Measurements from ENCODE around the gene PHRF1.

Gene PHRF1

GRCh38 chr11:538431-539051 lies 37.7 kb upstream of the PHRF1 start:
- Histone ChIP-seq H3K9me2 (replicated peaks; ENCODE audit: insufficient read depth, low read length) (no peaks in the 10 kb centered on the region), H3K27ac (ENCODE audit: low read length) (no peak overlapping the region), H3K4me3 (ENCODE audit: low read length) (no peak overlapping the region), H3F3A (ENCODE audit: insufficient read depth, low read length) (peaks cover 16% of the 10 kb centered on the region), H3K4me2 (ENCODE audit: low read depth, low read length) (no peak overlapping the region), H3K36me3 (replicated peaks; ENCODE audit: insufficient read depth, low read length) (no peaks in the 10 kb centered on the region), H2AFZ (ENCODE audit: low read length) (no peak overlapping the region), H3K4me1 (ENCODE audit: low read length) (peaks cover 19% of the 10 kb centered on the region), H3K9me3 (replicated peaks; ENCODE audit: insufficient read depth, low read length) (no peaks in the 10 kb centered on the region), H4K20me1 (ENCODE audit: insufficient read depth, low read length) (no peaks in the 10 kb centered on the region), H3K27me3 (replicated peaks; ENCODE audit: insufficient read depth, low read length) (no peaks in the 10 kb centered on the region), H3K79me2 (ENCODE audit: low read length) (peaks cover 14% of the 10 kb centered on the region), H3K9ac (ENCODE audit: low read length) (no peak overlapping the region)
- TF ChIP-seq EZH2phosphoT487 (IDR thresholded peaks at IDR 0.05; ENCODE audit: low read length), result no peak
- DNase-seq, result no peak

DNA sequence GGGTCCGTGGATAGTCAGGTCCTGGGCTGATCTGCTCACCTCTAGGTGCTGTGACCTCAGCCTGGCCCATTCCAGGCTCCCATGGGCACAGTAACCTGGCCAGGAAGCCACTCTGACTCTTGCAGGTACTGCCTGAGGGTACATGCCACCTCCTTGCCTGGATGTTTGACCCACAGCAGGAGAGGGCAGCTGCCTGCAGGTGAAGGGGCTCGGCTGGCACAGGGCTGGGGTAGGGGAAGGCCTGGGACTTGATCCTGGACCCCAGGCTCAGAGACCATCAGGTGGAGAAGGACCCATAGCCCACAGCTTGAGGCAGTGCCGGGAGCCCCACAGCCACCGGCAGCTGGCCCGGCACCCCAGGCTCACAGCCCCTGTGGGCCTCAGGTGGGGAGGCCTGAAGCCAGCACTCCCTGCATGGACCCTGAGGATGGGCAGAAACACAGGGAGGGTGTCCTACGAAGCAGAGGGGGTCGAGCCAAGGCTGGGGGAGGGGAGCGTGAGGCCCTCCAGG lies 36.2 kb upstream of the PHRF1 start:
- Histone ChIP-seq H2AFZ (ENCODE audit: low read length) (no peak overlapping the region), H3K36me3 (replicated peaks; ENCODE audit: insufficient read depth, low read length) (no peaks in the 10 kb centered on the region), H3K9me2 (replicated peaks; ENCODE audit: insufficient read depth, low read length) (no peaks in the 10 kb centered on the region), H4K20me1 (ENCODE audit: insufficient read depth, low read length) (no peaks in the 10 kb centered on the region), H3K4me2 (ENCODE audit: low read depth, low read length) (no peak overlapping the region), H3K4me3 (ENCODE audit: low read length) (no peak overlapping the region), H3K79me2 (ENCODE audit: low read length) (no peaks in the 10 kb centered on the region), H3K27me3 (replicated peaks; ENCODE audit: insufficient read depth, low read length) (no peaks in the 10 kb centered on the region), H3K9me3 (replicated peaks; ENCODE audit: insufficient read depth, low read length) (no peaks in the 10 kb centered on the region), H3K9ac (ENCODE audit: low read length) (no peak overlapping the region), H3K27ac (ENCODE audit: low read length) (no peak overlapping the region), H3K4me1 (ENCODE audit: low read length) (peaks cover 16% of the 10 kb centered on the region), H3F3A (ENCODE audit: insufficient read depth, low read length) (peaks cover 14% of the 10 kb centered on the region)
- no peak for DNase-seq
- TF ChIP-seq, protein P1, sequence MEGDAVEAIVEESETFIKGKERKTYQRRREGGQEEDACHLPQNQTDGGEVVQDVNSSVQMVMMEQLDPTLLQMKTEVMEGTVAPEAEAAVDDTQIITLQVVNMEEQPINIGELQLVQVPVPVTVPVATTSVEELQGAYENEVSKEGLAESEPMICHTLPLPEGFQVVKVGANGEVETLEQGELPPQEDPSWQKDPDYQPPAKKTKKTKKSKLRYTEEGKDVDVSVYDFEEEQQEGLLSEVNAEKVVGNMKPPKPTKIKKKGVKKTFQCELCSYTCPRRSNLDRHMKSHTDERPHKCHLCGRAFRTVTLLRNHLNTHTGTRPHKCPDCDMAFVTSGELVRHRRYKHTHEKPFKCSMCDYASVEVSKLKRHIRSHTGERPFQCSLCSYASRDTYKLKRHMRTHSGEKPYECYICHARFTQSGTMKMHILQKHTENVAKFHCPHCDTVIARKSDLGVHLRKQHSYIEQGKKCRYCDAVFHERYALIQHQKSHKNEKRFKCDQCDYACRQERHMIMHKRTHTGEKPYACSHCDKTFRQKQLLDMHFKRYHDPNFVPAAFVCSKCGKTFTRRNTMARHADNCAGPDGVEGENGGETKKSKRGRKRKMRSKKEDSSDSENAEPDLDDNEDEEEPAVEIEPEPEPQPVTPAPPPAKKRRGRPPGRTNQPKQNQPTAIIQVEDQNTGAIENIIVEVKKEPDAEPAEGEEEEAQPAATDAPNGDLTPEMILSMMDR (IDR thresholded peaks at IDR 0.05; ENCODE audit: low read length), result no peak
- TF ChIP-seq EZH2phosphoT487 (IDR thresholded peaks at IDR 0.05; ENCODE audit: low read length) (no peak), EZH2 (optimal IDR thresholded peaks at IDR 0.05; ENCODE audit: low read depth, low read length) (no peak)

GRCh38 chr11:540583-541432 lies 35.5 kb upstream of the PHRF1 start:
- TF ChIP-seq EZH2phosphoT487 (IDR thresholded peaks at IDR 0.05; ENCODE audit: low read length) (no peak), EZH2 (optimal IDR thresholded peaks at IDR 0.05; ENCODE audit: low read depth, low read length) (no peak)
- TF ChIP-seq, protein P1 (IDR thresholded peaks at IDR 0.05; ENCODE audit: low read length), result no peak
- Histone ChIP-seq H3K4me3 (ENCODE audit: low read length) (no peak overlapping the region), H3K4me1 (ENCODE audit: low read length) (peaks cover 16% of the 10 kb centered on the region), H3K9me2 (replicated peaks; ENCODE audit: insufficient read depth, low read length) (no peaks in the 10 kb centered on the region), H2AFZ (ENCODE audit: low read length) (no peak overlapping the region), H3K79me2 (ENCODE audit: low read length) (no peaks in the 10 kb centered on the region), H3K9me3 (replicated peaks; ENCODE audit: insufficient read depth, low read length) (no peaks in the 10 kb centered on the region), H4K20me1 (ENCODE audit: insufficient read depth, low read length) (no peaks in the 10 kb centered on the region), H3K9ac (ENCODE audit: low read length) (no peak overlapping the region), H3K27ac (ENCODE audit: low read length) (no peak overlapping the region), H3F3A (ENCODE audit: insufficient read depth, low read length) (peaks cover 13% of the 10 kb centered on the region), H3K36me3 (replicated peaks; ENCODE audit: insufficient read depth, low read length) (no peaks in the 10 kb centered on the region), H3K4me2 (ENCODE audit: low read depth, low read length) (no peak overlapping the region), H3K27me3 (replicated peaks; ENCODE audit: insufficient read depth, low read length) (no peaks in the 10 kb centered on the region)
- no peak for DNase-seq
